Epithelial cell of esophagus (primary cell): ENCODE measurements around the gene COMMD9.

Source experiments
- DNase-seq: peaks from one replicate; pipeline ENCODE4 v3.0.0; 2010; ENCODE audit warnings: low read depth
- H3K4me3 ChIP-seq: 2 replicates; pipeline ENCODE4 v1.5.1; 2011; ENCODE audit warnings: mild to moderate bottlenecking, low read length, control low read depth
- TF ChIP-seq, protein P1 (sequence below): IDR thresholded peaks from 2 replicates; pipeline ENCODE4 v1.5.1; 2011; ENCODE audit warnings: low read depth, mild to moderate bottlenecking, low read length, control low read depth, inconsistent platforms; ENCODE audit not compliant: insufficient read depth; ENCODE audit errors: missing control alignments

COMMD9 gene

GRCh38 chr11:36266767-36267166 is 22.5 kb downstream of the COMMD9 start:
- TF ChIP-seq, protein P1, sequence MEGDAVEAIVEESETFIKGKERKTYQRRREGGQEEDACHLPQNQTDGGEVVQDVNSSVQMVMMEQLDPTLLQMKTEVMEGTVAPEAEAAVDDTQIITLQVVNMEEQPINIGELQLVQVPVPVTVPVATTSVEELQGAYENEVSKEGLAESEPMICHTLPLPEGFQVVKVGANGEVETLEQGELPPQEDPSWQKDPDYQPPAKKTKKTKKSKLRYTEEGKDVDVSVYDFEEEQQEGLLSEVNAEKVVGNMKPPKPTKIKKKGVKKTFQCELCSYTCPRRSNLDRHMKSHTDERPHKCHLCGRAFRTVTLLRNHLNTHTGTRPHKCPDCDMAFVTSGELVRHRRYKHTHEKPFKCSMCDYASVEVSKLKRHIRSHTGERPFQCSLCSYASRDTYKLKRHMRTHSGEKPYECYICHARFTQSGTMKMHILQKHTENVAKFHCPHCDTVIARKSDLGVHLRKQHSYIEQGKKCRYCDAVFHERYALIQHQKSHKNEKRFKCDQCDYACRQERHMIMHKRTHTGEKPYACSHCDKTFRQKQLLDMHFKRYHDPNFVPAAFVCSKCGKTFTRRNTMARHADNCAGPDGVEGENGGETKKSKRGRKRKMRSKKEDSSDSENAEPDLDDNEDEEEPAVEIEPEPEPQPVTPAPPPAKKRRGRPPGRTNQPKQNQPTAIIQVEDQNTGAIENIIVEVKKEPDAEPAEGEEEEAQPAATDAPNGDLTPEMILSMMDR, result no peak
- H3K4me3 ChIP-seq, result no peak overlapping the region
- DNase-seq, result no peak

GRCh38 chr11:36265793-36266628 is 23.2 kb downstream of the COMMD9 start:
- no peak overlapping the region for H3K4me3 ChIP-seq
- DNase-seq, result peak; percentile 59
- TF ChIP-seq, protein P1, result peak; percentile 90

DNA sequence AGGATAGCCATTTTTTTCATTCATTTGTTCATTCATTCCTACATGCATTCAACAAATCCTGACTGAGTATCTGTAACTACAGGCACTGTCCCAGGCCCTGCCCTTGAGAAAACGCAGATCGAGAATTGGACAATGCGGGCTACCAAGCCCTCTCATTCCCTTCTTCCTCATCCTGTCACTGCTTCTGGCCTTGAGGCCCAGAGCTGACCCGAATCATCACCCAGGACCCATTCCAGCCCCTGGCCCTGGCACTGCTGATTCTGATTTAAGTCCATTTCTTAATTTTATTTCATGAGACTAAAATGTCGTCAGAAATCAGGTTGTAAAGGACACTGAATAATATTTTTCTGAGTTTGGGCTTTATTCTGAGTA is 24.3 kb downstream of the COMMD9 start:
- TF ChIP-seq, protein P1, result no peak
- H3K4me3 ChIP-seq, result no peak overlapping the region
- no peak for DNase-seq

DNA sequence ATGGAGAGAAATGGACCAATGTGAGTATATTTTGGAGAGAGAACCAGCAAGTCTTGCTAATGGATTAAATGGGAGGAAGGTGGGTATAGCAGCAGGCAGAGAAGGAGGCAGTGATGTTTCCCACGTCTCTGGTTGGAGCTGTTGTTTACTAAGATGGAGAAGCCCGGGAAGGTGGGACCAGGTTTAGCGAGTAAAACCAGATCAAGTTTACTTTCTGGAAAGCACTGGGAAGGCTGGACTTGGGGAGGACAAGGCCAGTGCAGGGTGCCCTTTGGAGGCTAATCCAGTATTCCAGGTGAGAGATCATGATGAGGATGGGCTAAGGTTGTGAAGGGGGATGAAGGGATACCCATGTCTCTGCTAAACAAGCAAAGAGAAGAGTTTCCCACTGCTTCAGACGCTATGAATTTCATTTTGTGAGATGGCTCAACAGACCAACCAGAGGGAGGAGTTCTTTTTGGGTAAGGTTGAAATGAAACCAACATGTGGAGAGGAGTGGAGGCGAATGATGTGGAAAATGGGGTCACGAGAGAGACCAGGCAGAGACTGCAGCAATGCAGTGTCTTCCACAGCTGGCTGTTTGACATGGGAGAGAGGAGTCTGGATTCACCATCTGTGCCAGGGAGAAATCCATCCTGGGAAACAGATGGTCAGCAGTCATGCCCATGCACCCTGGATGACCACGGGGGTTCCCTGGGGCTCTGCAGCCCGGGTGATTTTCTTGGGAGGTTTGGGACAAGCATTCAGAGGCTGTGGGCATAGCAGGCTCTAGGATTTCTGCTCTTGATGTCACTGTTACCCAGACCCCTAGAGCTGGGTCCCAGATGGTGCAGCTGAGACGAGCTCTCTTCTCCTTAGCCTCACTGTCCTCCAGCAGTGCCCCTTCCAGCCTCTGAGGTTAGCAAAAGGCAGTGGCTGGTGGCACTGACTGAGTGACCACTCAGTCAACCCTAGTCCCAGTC is 24.9 kb downstream of the COMMD9 start:
- DNase-seq, result no peak
- TF ChIP-seq, protein P1, result no peak
- no peak overlapping the region for H3K4me3 ChIP-seq

DNA sequence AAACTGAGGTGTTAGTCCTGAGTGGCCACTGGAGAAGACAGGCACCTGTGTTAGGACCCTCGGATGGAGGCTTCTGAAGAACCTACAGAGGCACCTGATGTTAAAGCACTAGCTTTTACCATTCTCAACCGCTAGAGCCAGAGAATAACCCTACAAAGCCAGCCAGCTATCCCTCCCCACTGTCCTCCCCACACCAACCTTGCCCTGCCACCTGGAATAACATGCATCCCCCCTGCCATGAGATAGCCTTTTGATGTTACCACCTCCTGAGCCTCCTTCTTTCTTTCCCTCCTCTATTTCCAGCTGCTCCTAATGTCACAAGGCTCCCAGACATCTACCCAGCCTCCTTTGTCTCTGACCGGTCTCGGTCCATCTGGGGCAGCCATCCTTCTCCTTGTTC is 28.1 kb downstream of the COMMD9 start:
- H3K4me3 ChIP-seq, result no peak overlapping the region
- DNase-seq, result no peak
- TF ChIP-seq, protein P1, result no peak

- peak; percentile 75 for DNase-seq
- H3K4me3 ChIP-seq, result no peak overlapping the region
- TF ChIP-seq, protein P1, result peak; percentile 73
Measured at GRCh38 chr11:36258730-36259360, 30.4 kb downstream of the COMMD9 start.
